A549 (cell line): ENCODE data around the gene ORC3. TPM values are rescaled to one million over a fixed set of nuclear protein-coding genes. Genes with fewer than 3 reads are reported as not detected.

ENCODE experiments used
- ATAC-seq, 2 experiments: fragments of 200-7000 bp in 1 of 2; fragments of >200 bp in 1 of 2; cut with Nextera tagmentation in 1 of 2; cut with Tn5 transposase in 1 of 2; 3 replicates each; pipeline versions ENCODE4 v1.8.0 to v1.9.1; 2018 to 2020; ENCODE audit warnings: mild to moderate bottlenecking in 1 of 2, moderate library complexity in 1 of 2
- CTCF ChIA-PET: fragments of 300-600 bp; sonication (Branson Sonifier 250); formaldehyde crosslinking; extraction: SDS; loops from one replicate; lab custom pipeline; 2021; ENCODE audit warnings: antibody characterized with exemption, inconsistent platforms; lab: Yijun Ruan, JAX
- POLR2A ChIA-PET: fragments of 350-600 bp; formaldehyde crosslinking; extraction: SDS; loops from one replicate; lab custom pipeline; 2021; ENCODE audit warnings: antibody characterized with exemption, inconsistent platforms; lab: Yijun Ruan, JAX
- DNase-seq, 2 experiments: peaks; one replicate each; pipeline versions ENCODE4 v3.0.0 to v3.0.0-alpha.2; 2011 to 2016; ENCODE audit warnings: low read depth in 1 of 2, low spot score in 1 of 2
- FAIRE-seq: peaks from 2 replicates; lab custom pipeline; 2011; peaks lifted over from hg19 to GRCh38; lab: Jason Lieb, UNC
- H3K27ac ChIP-seq, 2 experiments: fragments of >200 bp; sonication (Bioruptor Twin); formaldehyde crosslinking; 3 replicates each; pipeline ENCODE4 v1.5.1; 2016 to 2017
- H3K4me1 ChIP-seq: fragments of >200 bp; sonication (Bioruptor Twin); formaldehyde crosslinking; 3 replicates; pipeline ENCODE4 v1.6.1; 2016
- H3K4me2 ChIP-seq: fragments of >200 bp; sonication (Bioruptor Twin); formaldehyde crosslinking; 3 replicates; pipeline ENCODE4 v1.6.1; 2016
- H3K4me3 ChIP-seq: fragments of >200 bp; sonication (Bioruptor Twin); formaldehyde crosslinking; 3 replicates; pipeline ENCODE4 v1.5.1; 2016
- H3K9me3 ChIP-seq: fragments of >200 bp; sonication (Bioruptor Twin); formaldehyde crosslinking; 3 replicates; pipeline ENCODE4 v1.6.1; 2016
- CHD2 ChIP-seq: fragments of 150-350 bp; IDR thresholded peaks from 2 replicates; pipeline ENCODE4 v1.6.1; 2014; ENCODE audit warnings: low read length; ENCODE audit not compliant: partially characterized antibody
- CTCF ChIP-seq: fragments of >200 bp; sonication (Bioruptor Twin); formaldehyde crosslinking; IDR thresholded peaks from 3 replicates; pipeline ENCODE4 v1.5.1; 2016
- EHMT2 ChIP-seq: fragments of 200-600 bp; sonication (generic); IDR thresholded peaks from 2 replicates; pipeline ENCODE4 v1.6.1; 2016; ENCODE audit warnings: antibody characterized with exemption, low read depth, mild to moderate bottlenecking, moderate library complexity
- EP300 ChIP-seq, 2 experiments: fragments of >200 bp; sonication (Bioruptor Twin); formaldehyde crosslinking; IDR thresholded peaks; 2 replicates in 1 of 2; 3 replicates in 1 of 2; pipeline ENCODE4 v1.6.1; 2016 to 2017
- FOSL2 ChIP-seq, 2 experiments: fragments of 450-650 bp in 1 of 2; fragments of >200 bp in 1 of 2; sonication (Bioruptor Twin) in 1 of 2; formaldehyde crosslinking; IDR thresholded peaks; 2 replicates each; pipeline versions ENCODE4 v1.5.0 to v1.6.1; 2016 to 2020; ENCODE audit warnings: mild to moderate bottlenecking in 1 of 2, moderate library complexity in 1 of 2
- HEYL ChIP-seq: fragments of 250-450 bp; sonication (Bioruptor Pico); IDR thresholded peaks from 2 replicates; pipeline ENCODE4 v1.8.0; 2021; ENCODE audit warnings: mild to moderate bottlenecking, moderate library complexity
- HOXB13 ChIP-seq: fragments of 250-450 bp; sonication (Bioruptor Pico); IDR thresholded peaks from 2 replicates; pipeline ENCODE4 v1.5.0; 2020; ENCODE audit warnings: low read depth, mild to moderate bottlenecking, moderate library complexity
- JUN ChIP-seq, 2 experiments: fragments of >200 bp; sonication (Bioruptor Twin); formaldehyde crosslinking; IDR thresholded peaks; 2 replicates in 1 of 2; 3 replicates in 1 of 2; pipeline ENCODE4 v1.6.1; 2016 to 2017
- KDM1A ChIP-seq: fragments of 200-600 bp; sonication (generic); IDR thresholded peaks from 2 replicates; pipeline ENCODE4 v1.6.1; 2016; ENCODE audit warnings: low read depth, mild to moderate bottlenecking
- MAZ ChIP-seq: fragments of 150-350 bp; IDR thresholded peaks from 2 replicates; pipeline ENCODE4 v1.6.1; 2014; ENCODE audit warnings: antibody characterized with exemption, low read depth, low read length, borderline replicate concordance
- MYC ChIP-seq: IDR thresholded peaks from 2 replicates; pipeline ENCODE4 v1.6.1; 2012; ENCODE audit warnings: mild to moderate bottlenecking, inconsistent platforms, low read length, improper control_type of control experiment, borderline replicate concordance
- NR3C1 ChIP-seq: fragments of >200 bp; sonication (Bioruptor Twin); formaldehyde crosslinking; IDR thresholded peaks from 3 replicates; pipeline ENCODE4 v1.6.1; 2017
- PBX3 ChIP-seq: IDR thresholded peaks from 2 replicates; pipeline ENCODE4 v1.6.1; 2012
- PHF8 ChIP-seq: fragments of 200-600 bp; sonication (generic); IDR thresholded peaks from 2 replicates; pipeline ENCODE4 v1.6.1; 2016; ENCODE audit warnings: low read depth, mild to moderate bottlenecking, antibody characterized with exemption, moderate library complexity, borderline replicate concordance
- POLR2AphosphoS2 ChIP-seq: conservative IDR thresholded peaks from 2 replicates; pipeline ENCODE4 v1.6.1; 2012; ENCODE audit warnings: low read length, improper control_type of control experiment, inconsistent platforms
- RARB ChIP-seq: fragments of 250-450 bp; sonication (Bioruptor Pico); IDR thresholded peaks from 2 replicates; pipeline ENCODE4 v1.8.0; 2021; ENCODE audit warnings: mild to moderate bottlenecking, moderate library complexity
- RCOR1 ChIP-seq: fragments of 150-350 bp; IDR thresholded peaks from 2 replicates; pipeline ENCODE4 v1.6.1; 2014; ENCODE audit warnings: antibody characterized with exemption, low read length, low read depth
- TP53 ChIP-seq: fragments of 250-450 bp; sonication (Bioruptor Pico); IDR thresholded peaks from 2 replicates; pipeline ENCODE4 v1.5.0; 2021; ENCODE audit warnings: mild to moderate bottlenecking, moderate library complexity
- WGBS: methylation state at CpG from one replicate; pipeline ENCODE4 v1.1.6; 2017; ENCODE audit errors: missing lambda C conversion rate; 5-methylcytosine and 5-hydroxymethylcytosine counted together
- polyA plus RNA-seq, 4 experiments: library from polyadenylated mRNA; depleted of rRNA in 3 of 4; stranded (reverse); fragments of >200 nt; fragmentation: RNase III in 1 of 4; extraction: RNeasy Plus Mini Kit Qiagen cat#74134 plus additional on column Dnase treatment in 1 of 4; gene quantifications; 2 replicates in 3 of 4; 3 replicates in 1 of 4; pipeline ENCODE4 v1.2.3, GENCODE V29; 2011 to 2017

The ORC3 gene
- polyA plus RNA-seq, 2 of the 4 experiments (the other 2 are of a cell fraction), result 25.5 to 50.1 TPM

- TF ChIP-seq HEYL (no peak), RCOR1 (no peak), NR3C1 (no peak), CHD2 (no peak), TP53 (CRISPR knock-in tag) (no peak), POLR2AphosphoS2 (no peak), KDM1A (no peak), CTCF (no peak)
- Histone ChIP-seq H3K4me3 (no peak overlapping the region), H3K9me3 (no peaks in the 10 kb centered on the region), H3K27ac (no peak overlapping the region), H3K4me2 (no peak overlapping the region), H3K4me1 (peaks cover 24% of the 10 kb centered on the region)
- ATAC-seq (no peak), FAIRE-seq (no peak), DNase-seq (no peak)
- ChIA-PET POLR2A (no interaction called here), CTCF (interaction anchor here (0.5 kb wide), 1 partner anchor 189 kb away, joined by 3 read pairs; no protein-coding TSS in a partner anchor)
- 92% methylated on average over 4 of the region's 4 CpGs for WGBS
Observed at GRCh38 chr6:87583822-87584221, 6.1 kb upstream of the ORC3 start.

- H3K4me2 ChIP-seq, result no peak overlapping the region
- CTCF ChIA-PET, result interaction anchor here (1.5 kb wide), 1 partner anchor 245 kb away, joined by 4 read pairs; no protein-coding TSS in a partner anchor
- peaks cover 18% of the 10 kb centered on the region; the same call in 2 of the 3 replicates for H3K4me1 ChIP-seq
- H3K9me3 ChIP-seq, result no peaks in the 10 kb centered on the region
- no peak for FAIRE-seq
- no peak for TF ChIP-seq MYC
- no peak for TF ChIP-seq EP300 (IDR thresholded peaks at IDR 0.05)
- no peak for TF ChIP-seq EHMT2
- no peak for TF ChIP-seq PBX3
- no peak for TF ChIP-seq JUN (IDR thresholded peaks at IDR 0.05)
- no peak for TF ChIP-seq HOXB13
- TF ChIP-seq CTCF, result no peak
- no peak for TF ChIP-seq RARB (CRISPR knock-in tag)
- no peak for TF ChIP-seq PHF8
- TF ChIP-seq, all 56 proteins: peak for 0
- POLR2A ChIA-PET, result no interaction called here
- no peak overlapping the region for H3K4me3 ChIP-seq
- no peak overlapping the region for H3K27ac ChIP-seq
- 96% methylated on average over 8 of the region's 8 CpGs for WGBS
- ATAC-seq (no peak), DNase-seq (no peak)
Observed at GRCh38 chr6:87586371-87587077, 3.4 kb upstream of the ORC3 start.

- Histone ChIP-seq H3K9me3 (no peaks in the 10 kb centered on the region), H3K27ac (peak overlapping the region; percentile 88 to 90), H3K4me1 (peaks cover 19% of the 10 kb centered on the region; the same call in 2 of the 3 replicates), H3K4me2 (peak overlapping the region; percentile 90), H3K4me3 (peak overlapping the region; percentile 66)
- TF ChIP-seq FOSL2 (IDR thresholded peaks at IDR 0.05) (no peak), FOSL2 (CRISPR knock-in tag; IDR thresholded peaks at IDR 0.05) (no peak), MAZ (no peak)
- 21% methylated on average over 10 of the region's 10 CpGs for WGBS
- POLR2A ChIA-PET, result interaction anchor here (0.6 to 1.5 kb wide), 3 partner anchors 10 to 112 kb away, joined by 3 to 8 read pairs (median 3); no protein-coding TSS in a partner anchor
- FAIRE-seq (no peak), DNase-seq (no peak), ATAC-seq (no peak)
- CTCF ChIA-PET, result interaction anchor here (0.6 to 0.7 kb wide), 2 partner anchors 13 to 18 kb away, joined by 3 read pairs; no protein-coding TSS in a partner anchor
Observed at GRCh38 chr6:87588756-87589407, 1.1 kb upstream of the ORC3 start.
